IMR-90 (cell line): Measurements from ENCODE around the gene NT5DC1. TPM values are rescaled to one million over a fixed set of nuclear protein-coding genes. Genes with fewer than 3 reads are reported as not detected.
A peak's percentile ranks its signal among the peaks of the same experiment; 100 is the strongest.

Source experiments
- ATAC-seq: fragments of 200-7000 bp; cut with Tn5 transposase; 2 replicates; pipeline ENCODE4 v1.9.1; 2020; ENCODE audit warnings: low read depth, mild to moderate bottlenecking, moderate library complexity
- BruUV-seq: library from RNA; stranded (reverse); fragments of 400-500 nt; replicated peaks from 2 replicates; lab custom pipeline; 2021; lab: Mats Ljungman, UMichigan
- CTCF ChIA-PET: fragments of 300-600 bp; formaldehyde crosslinking; extraction: SDS; loops from one replicate; lab custom pipeline; 2021; ENCODE audit warnings: antibody characterized with exemption; lab: Yijun Ruan, JAX
- POLR2A ChIA-PET: fragments of 300-600 bp; sonication (Branson Sonifier 250); formaldehyde crosslinking; loops from one replicate; lab custom pipeline; 2022; ENCODE audit warnings: antibody characterized with exemption; ENCODE audit not compliant: unreplicated experiment; lab: Charles Lee
- DNase-seq: peaks from one replicate; pipeline ENCODE4 v3.0.0; 2013
- H2AFZ ChIP-seq: replicated peaks from 2 replicates; pipeline ENCODE3; 2013; ENCODE audit warnings: low read length, mild to moderate bottlenecking; ENCODE audit not compliant: poor library complexity
- H2AK5ac ChIP-seq: 2 replicates; pipeline ENCODE4 v1.6.1; 2013; ENCODE audit warnings: low read depth, low read length, inconsistent platforms
- H2AK9ac ChIP-seq: replicated peaks from 2 replicates; pipeline ENCODE3; 2013; ENCODE audit warnings: mild to moderate bottlenecking, low read depth, low read length, moderate library complexity; ENCODE audit not compliant: poor library complexity
- H2BK120ac ChIP-seq: 2 replicates; pipeline ENCODE4 v1.6.1; 2013; ENCODE audit warnings: low read depth, low read length, inconsistent platforms
- H2BK15ac ChIP-seq: 3 replicates; pipeline ENCODE4 v1.6.1; 2013; ENCODE audit warnings: low read depth, low read length, inconsistent platforms
- H2BK20ac ChIP-seq: 2 replicates; pipeline ENCODE4 v1.6.1; 2013; ENCODE audit warnings: low read depth, mild to moderate bottlenecking, inconsistent platforms, low read length, moderate library complexity
- H2BK5ac ChIP-seq: 2 replicates; pipeline ENCODE4 v1.6.1; 2013; ENCODE audit warnings: mild to moderate bottlenecking, low read depth, low read length, inconsistent platforms; ENCODE audit not compliant: poor library complexity, severe bottlenecking
- H3K14ac ChIP-seq: replicated peaks from 2 replicates; pipeline ENCODE4 v1.6.1; 2013; ENCODE audit warnings: low read depth, low read length, inconsistent platforms
- H3K18ac ChIP-seq: 2 replicates; pipeline ENCODE4 v1.6.1; 2013; ENCODE audit warnings: low read depth, low read length, control low read depth
- H3K23ac ChIP-seq: 2 replicates; pipeline ENCODE4 v1.6.1; 2013; ENCODE audit warnings: low read depth, low read length, inconsistent platforms
- H3K27ac ChIP-seq: 2 replicates; pipeline ENCODE4 v1.5.1; 2013; ENCODE audit warnings: mild to moderate bottlenecking, control low read depth, low read length; ENCODE audit not compliant: insufficient read depth
- H3K27me3 ChIP-seq: 2 replicates; pipeline ENCODE4 v1.6.1; 2013; ENCODE audit warnings: low read length; ENCODE audit not compliant: control insufficient read depth, insufficient read depth
- H3K36me3 ChIP-seq: 2 replicates; pipeline ENCODE4 v1.6.1; 2013; ENCODE audit warnings: low read length, mixed read lengths; ENCODE audit not compliant: control insufficient read depth, insufficient read depth
- H3K4ac ChIP-seq: 2 replicates; pipeline ENCODE4 v1.6.1; 2013; ENCODE audit warnings: low read depth, low read length, inconsistent platforms
- H3K4me1 ChIP-seq: 2 replicates; pipeline ENCODE4 v1.6.1; 2013; ENCODE audit warnings: low read length, mixed read lengths; ENCODE audit not compliant: control insufficient read depth, insufficient read depth
- H3K4me2 ChIP-seq: 2 replicates; pipeline ENCODE4 v1.6.1; 2013; ENCODE audit warnings: low read depth, mild to moderate bottlenecking, control low read depth, low read length, moderate library complexity
- H3K4me3 ChIP-seq: 2 replicates; pipeline ENCODE4 v1.5.1; 2013; ENCODE audit warnings: low read depth, mild to moderate bottlenecking, control low read depth, low read length, moderate library complexity; ENCODE audit not compliant: insufficient read depth
- H3K56ac ChIP-seq: 2 replicates; pipeline ENCODE4 v1.6.1; 2013; ENCODE audit warnings: low read length, inconsistent platforms; ENCODE audit not compliant: insufficient read depth; ENCODE audit errors: extremely low read depth
- H3K79me1 ChIP-seq, 2 experiments: 2 replicates each; pipeline ENCODE4 v1.6.1; 2013; ENCODE audit warnings: low read length in 2 of 2, inconsistent platforms in 1 of 2, low read depth in 1 of 2
- H3K9ac ChIP-seq: 2 replicates; pipeline ENCODE4 v1.6.1; 2013; ENCODE audit warnings: low read depth, low read length, control low read depth
- H3K9me1 ChIP-seq: 2 replicates; pipeline ENCODE4 v1.6.1; 2013; ENCODE audit warnings: low read length, inconsistent platforms; ENCODE audit not compliant: insufficient read depth
- H3K9me3 ChIP-seq: 2 replicates; pipeline ENCODE4 v1.6.1; 2013; ENCODE audit warnings: low read length; ENCODE audit not compliant: control insufficient read depth, insufficient read depth
- H4K20me1 ChIP-seq: 2 replicates; pipeline ENCODE4 v1.6.1; 2013; ENCODE audit warnings: low read length, inconsistent platforms; ENCODE audit not compliant: insufficient read depth
- H4K5ac ChIP-seq: 2 replicates; pipeline ENCODE4 v1.6.1; 2013; ENCODE audit warnings: mild to moderate bottlenecking, low read depth, low read length, control low read depth
- H4K8ac ChIP-seq, 2 experiments: 2 replicates each; pipeline ENCODE4 v1.6.1; 2013; ENCODE audit warnings: low read depth in 2 of 2, low read length in 2 of 2, control low read depth in 1 of 2, inconsistent platforms in 1 of 2
- H4K91ac ChIP-seq: 2 replicates; pipeline ENCODE4 v1.6.1; 2013; ENCODE audit warnings: low read depth, low read length, inconsistent platforms; ENCODE audit not compliant: insufficient read depth
- CEBPB ChIP-seq: IDR thresholded peaks from 2 replicates; pipeline ENCODE4 v1.6.1; 2012; ENCODE audit warnings: low read depth, low read length, improper control_type of control experiment
- MAZ ChIP-seq: IDR thresholded peaks from 2 replicates; pipeline ENCODE4 v1.6.1; 2012; ENCODE audit warnings: low read depth, mild to moderate bottlenecking, low read length, improper control_type of control experiment, moderate library complexity, borderline replicate concordance
- MXI1 ChIP-seq: IDR thresholded peaks from 2 replicates; pipeline ENCODE4 v1.6.1; 2012; ENCODE audit warnings: low read depth, mild to moderate bottlenecking, low read length, moderate library complexity, borderline replicate concordance
- POLR2A ChIP-seq: IDR thresholded peaks from 2 replicates; pipeline ENCODE4 v1.6.1; 2012; ENCODE audit warnings: mild to moderate bottlenecking, low read depth, low read length
- USF2 ChIP-seq: fragments of 150-350 bp; IDR thresholded peaks from 2 replicates; pipeline ENCODE4 v1.6.1; 2017; ENCODE audit warnings: mild to moderate bottlenecking, antibody characterized with exemption, low read length, low read depth
- WGBS, 2 experiments: methylation state at CpG; one replicate each; pipeline versions ENCODE4 v1.1.5 to v1.1.7; 2013; ENCODE audit warnings: missing lambda C conversion rate in 2 of 2; ENCODE audit not compliant: insufficient read length in 1 of 2; ENCODE audit errors: extremely low coverage in 2 of 2; 5-methylcytosine and 5-hydroxymethylcytosine counted together
- dilution Hi-C: fragments of 300-500 bp; cut with HindIII; formaldehyde crosslinking; loops from one replicate; pipeline ENCODE4 v1.14.3; 2018; ENCODE audit warnings: low sequenced_read_pairs; ENCODE audit not compliant: unreplicated experiment
- in situ Hi-C: fragments of 300-500 bp; cut with MboI; formaldehyde crosslinking; loops from 3 replicates; pipeline ENCODE4 v1.14.3; 2019; ENCODE audit warnings: low sequenced_read_pairs, inconsistent platforms, mixed read lengths
- intact Hi-C: fragments of 100-400 bp; cut with micrococcal nuclease; formaldehyde crosslinking; loops from 2 replicates; pipeline ENCODE4 v1.10.0; 2022
- polyA plus RNA-seq, 3 experiments: library from polyadenylated mRNA; depleted of rRNA; stranded (reverse); fragments of >200 nt; gene quantifications; 2 replicates each; pipeline ENCODE4 v1.2.3, GENCODE V29; 2012; ENCODE audit warnings: low replicate concordance in 1 of 3
- total RNA-seq: library from RNA; depleted of rRNA; stranded (reverse); fragments of >200 nt; gene quantifications from 2 replicates; pipeline ENCODE4 v1.2.3, GENCODE V29; 2012
- TF ChIP-seq, protein P1 (sequence below): fragments of 150-350 bp; IDR thresholded peaks from 2 replicates; pipeline ENCODE4 v1.6.1; 2016; ENCODE audit warnings: low read depth, mild to moderate bottlenecking, low read length, moderate library complexity, borderline replicate concordance

NT5DC1 gene
- total and polyA plus RNA-seq, 2 of the 4 experiments (the other 2 are of a cell fraction) = 11.7 to 16.8 TPM

DNA sequence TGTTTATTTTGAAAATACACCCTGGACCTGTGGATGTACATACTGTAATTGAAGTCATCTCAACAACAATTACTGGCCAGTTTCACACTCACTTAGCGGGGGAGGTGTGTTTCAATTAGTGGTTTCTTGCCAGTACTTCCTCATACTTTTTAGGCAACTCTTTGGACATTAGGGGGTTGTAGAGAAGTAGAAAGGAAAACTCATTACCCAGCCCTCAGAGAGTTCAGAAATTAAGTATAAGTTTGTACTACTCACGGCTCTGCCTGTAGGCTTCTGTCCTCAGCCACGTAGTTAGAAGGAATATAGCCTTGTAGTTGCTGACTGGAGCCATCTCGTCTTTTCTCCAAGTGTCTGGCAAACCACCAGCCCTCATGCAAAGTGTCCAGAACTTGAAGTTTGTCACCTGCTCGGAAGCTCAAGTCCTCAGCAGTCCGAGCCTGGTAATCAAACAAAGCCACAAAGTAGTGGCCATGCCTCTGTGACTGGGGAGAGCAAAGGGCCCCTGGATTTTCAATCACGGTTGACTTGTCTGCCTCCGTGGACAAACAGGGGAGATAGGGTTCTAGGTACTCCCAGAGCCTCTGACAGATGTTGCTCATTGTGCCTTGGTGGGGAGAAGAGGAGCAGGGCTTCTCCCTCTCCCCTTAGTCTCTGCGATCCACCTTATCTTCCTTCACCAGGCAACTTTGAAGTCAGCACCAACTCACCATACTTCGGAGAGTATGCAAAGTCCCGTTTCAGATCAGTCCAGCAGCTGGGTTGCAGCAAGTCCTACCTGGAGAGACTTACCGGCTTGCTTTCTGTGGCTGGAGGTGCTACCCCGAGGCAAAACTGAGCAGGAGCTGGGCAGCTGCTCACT, 40.7 kb upstream of the NT5DC1 start:
- TF ChIP-seq, protein P1, sequence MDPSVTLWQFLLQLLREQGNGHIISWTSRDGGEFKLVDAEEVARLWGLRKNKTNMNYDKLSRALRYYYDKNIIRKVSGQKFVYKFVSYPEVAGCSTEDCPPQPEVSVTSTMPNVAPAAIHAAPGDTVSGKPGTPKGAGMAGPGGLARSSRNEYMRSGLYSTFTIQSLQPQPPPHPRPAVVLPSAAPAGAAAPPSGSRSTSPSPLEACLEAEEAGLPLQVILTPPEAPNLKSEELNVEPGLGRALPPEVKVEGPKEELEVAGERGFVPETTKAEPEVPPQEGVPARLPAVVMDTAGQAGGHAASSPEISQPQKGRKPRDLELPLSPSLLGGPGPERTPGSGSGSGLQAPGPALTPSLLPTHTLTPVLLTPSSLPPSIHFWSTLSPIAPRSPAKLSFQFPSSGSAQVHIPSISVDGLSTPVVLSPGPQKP = no peak
- TF ChIP-seq CEBPB = no peak
- TF ChIP-seq POLR2A = no peak
- no peak for TF ChIP-seq MXI1
- no peak for TF ChIP-seq MAZ
- no peak for TF ChIP-seq USF2
- Histone ChIP-seq H3K4me1 (peaks cover 8% of the 10 kb centered on the region), H3K14ac (no peak overlapping the region), H4K20me1 (no peaks in the 10 kb centered on the region), H3K4me2 (peak overlapping the region; percentile 92), H3K79me1 (no peaks in the 10 kb centered on the region), H2BK5ac (no peak overlapping the region), H2BK20ac (no peak overlapping the region), H3K27ac (no peak overlapping the region), H3K9me3 (no peaks in the 10 kb centered on the region), H2AK5ac (no peak overlapping the region; the same call in 1 of the 2 replicates), H3K4ac (0 out of 2 replicates have a peak overlapping the region, but pooled peaks have one; percentile 9), H2BK120ac (no peak overlapping the region), H2AK9ac (peak overlapping the region; percentile 23), H3K18ac (peak overlapping the region; percentile 40), H3K23ac (0 out of 2 replicates have a peak overlapping the region, but pooled peaks have one; percentile 7), H3K9ac (no peak overlapping the region), H3K56ac (no peak overlapping the region), H2AFZ (peak overlapping the region; percentile 69), H3K4me3 (peak overlapping the region; percentile 10; the same call in 1 of the 2 replicates), H4K8ac (peak overlapping the region; percentile 53 to 68; a peak in 3 of 4 replicates), H3K36me3 (no peaks in the 10 kb centered on the region), H4K91ac (peak overlapping the region; percentile 36; the same call in 1 of the 2 replicates), H3K27me3 (no peaks in the 10 kb centered on the region), H3K9me1 (0 out of 2 replicates have a peak, but pooled peaks cover 3% of the 10 kb centered on the region), H2BK15ac (peak overlapping the region; percentile 34; the same call in 2 of the 3 replicates), H4K5ac (peak overlapping the region; percentile 67)
- in situ Hi-C loops = no loop called here
- DNase-seq (no peak), ATAC-seq (peak; percentile 36)
- CTCF ChIA-PET = interaction anchor here (0.7 to 1.0 kb wide), 2 partner anchors 8 to 22 kb away, joined by 3 to 4 read pairs; no protein-coding TSS in a partner anchor
- no TSS peak for BruUV-seq
- POLR2A ChIA-PET = no interaction called here
- intact Hi-C loops = no loop called here
- dilution Hi-C loops = no loop called here
- 92% methylated on average over 2 of the region's 13 CpGs; no CpG with 5 or more reads in 1 of the 2 experiments for whole genome bisulfite sequencing, 2 experiments
